HFF-Myc (cell line): Measurements from ENCODE around the gene GARIN1A.

Experiments used
- DNase-seq: peaks from one replicate; pipeline ENCODE4 v3.0.0-alpha.2; 2011; ENCODE audit warnings: low read depth; ENCODE audit errors: extremely low read depth
- H3K4me3 ChIP-seq: replicated peaks from 2 replicates; pipeline ENCODE4 v1.5.1; 2011; ENCODE audit warnings: low read depth, mild to moderate bottlenecking, control low read depth, low read length
- TF ChIP-seq, protein P1 (sequence below): IDR thresholded peaks from 2 replicates; pipeline ENCODE4 v1.5.1; 2012; ENCODE audit warnings: mild to moderate bottlenecking, low read depth, low read length, control low read depth; ENCODE audit errors: missing control alignments

GARIN1A gene

DNA sequence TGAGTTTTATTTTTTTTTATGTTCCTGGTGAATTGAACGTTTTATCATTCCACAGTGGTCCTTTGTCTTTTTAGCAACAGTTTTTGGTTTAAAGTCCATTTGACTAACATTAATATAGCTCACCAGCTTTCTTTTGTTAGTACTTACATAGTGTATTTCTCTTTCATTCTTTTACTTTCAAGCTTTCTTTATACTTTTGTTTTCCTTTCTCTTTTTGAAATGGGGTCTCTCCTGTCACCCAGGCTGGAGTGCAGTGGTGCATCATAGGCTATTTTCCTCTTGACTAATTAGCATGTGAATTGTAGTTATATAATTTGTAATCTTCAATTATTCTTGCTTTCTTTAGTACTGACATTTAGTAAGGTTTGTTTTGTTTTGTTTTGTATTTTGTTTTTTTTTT lies 27.8 kb downstream of the GARIN1A start:
- H3K4me3 ChIP-seq = no peak overlapping the region
- no peak for DNase-seq
- TF ChIP-seq, protein P1, sequence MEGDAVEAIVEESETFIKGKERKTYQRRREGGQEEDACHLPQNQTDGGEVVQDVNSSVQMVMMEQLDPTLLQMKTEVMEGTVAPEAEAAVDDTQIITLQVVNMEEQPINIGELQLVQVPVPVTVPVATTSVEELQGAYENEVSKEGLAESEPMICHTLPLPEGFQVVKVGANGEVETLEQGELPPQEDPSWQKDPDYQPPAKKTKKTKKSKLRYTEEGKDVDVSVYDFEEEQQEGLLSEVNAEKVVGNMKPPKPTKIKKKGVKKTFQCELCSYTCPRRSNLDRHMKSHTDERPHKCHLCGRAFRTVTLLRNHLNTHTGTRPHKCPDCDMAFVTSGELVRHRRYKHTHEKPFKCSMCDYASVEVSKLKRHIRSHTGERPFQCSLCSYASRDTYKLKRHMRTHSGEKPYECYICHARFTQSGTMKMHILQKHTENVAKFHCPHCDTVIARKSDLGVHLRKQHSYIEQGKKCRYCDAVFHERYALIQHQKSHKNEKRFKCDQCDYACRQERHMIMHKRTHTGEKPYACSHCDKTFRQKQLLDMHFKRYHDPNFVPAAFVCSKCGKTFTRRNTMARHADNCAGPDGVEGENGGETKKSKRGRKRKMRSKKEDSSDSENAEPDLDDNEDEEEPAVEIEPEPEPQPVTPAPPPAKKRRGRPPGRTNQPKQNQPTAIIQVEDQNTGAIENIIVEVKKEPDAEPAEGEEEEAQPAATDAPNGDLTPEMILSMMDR = no peak

DNA sequence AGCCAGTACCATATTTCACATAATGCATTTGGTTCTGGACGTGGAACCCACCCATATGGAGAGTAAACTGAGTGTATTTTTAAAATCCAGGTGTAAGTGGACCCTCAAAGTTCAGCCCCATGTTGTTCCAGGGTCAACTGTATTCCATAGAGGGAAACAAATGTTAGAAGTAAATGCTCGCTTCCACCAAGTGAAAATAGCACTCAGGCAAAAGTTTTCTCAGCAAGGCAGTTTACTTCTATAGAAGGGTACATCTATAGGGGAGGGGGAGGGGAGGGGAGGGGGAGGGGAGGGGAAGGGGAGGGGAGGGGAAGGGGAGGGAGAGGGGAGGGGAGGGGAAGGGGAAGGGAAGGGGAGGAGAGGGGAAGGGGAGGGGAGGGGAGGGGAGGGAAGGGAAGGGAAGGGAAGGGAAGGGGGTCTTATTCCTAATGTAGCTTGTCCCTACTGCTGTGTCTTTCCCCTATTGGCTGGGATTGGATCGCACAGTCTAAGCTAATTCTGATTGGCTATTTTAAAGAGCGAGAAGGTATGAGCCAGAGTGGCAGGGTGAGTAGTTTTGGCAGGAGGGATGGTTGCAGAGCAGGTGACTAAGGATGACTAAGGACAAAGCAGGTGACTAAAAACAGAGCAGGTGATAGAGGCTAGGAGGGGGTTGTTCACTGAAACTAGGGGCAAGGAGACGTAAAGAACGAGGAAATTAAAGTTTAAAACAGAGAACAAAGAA lies 29.1 kb downstream of the GARIN1A start:
- DNase-seq = no peak
- no peak overlapping the region for H3K4me3 ChIP-seq

DNA sequence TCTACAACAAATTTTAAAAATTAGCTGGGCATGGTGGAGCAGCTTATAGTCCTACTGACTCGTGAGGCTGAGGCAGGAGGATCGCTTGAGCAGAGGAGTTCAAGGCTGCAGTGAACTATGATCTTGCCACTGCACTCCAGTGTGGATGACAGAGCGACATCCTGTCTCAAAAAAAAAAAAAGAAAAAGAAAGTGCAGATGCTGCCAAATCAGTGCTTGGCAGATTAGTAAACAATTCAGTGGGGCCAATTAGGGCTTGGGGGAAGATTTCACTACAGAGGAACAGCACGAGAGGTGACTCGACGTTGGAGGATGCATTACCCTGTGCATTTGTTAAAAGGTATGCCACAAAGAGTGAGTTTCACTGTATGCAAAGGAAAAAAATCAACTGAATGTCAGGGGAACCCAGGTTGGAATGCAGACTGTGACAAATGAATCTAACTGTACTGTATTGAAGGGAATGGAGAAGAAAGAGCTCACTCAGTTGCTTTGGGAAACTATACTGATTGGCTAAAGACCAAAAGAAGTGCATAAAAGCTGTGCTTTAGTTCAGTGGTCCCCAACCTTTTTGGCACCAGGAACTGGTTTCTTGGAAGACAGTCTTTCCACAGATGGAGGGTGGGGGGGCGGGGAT lies 31.6 kb downstream of the GARIN1A start:
- DNase-seq = no peak
- TF ChIP-seq, protein P1 = no peak
- H3K4me3 ChIP-seq = no peak overlapping the region

More for the DNA sequence above, 29.1 kb downstream of the GARIN1A start:
- TF ChIP-seq, protein P1 = no peak

DNA sequence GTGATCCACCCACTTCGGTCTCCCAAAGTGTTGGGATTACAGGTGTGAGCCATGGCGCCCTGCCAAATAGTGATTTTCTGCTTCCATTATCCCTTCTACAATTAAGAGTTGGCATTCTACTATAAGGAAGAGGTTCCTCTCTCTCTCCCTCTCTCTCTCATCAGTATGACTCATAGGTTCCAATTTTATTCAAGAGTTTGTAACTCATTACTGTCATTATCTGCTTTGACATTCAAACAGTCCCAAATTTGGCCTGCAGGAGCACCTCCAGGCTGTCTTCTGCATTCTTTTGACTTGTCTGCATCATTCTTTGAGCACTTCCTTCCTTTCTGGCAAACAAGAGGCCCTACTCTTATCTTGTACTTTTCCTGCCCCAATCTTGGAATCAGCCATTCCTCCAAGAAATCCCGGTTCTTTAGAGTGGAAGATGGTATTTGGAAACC lies 33.8 kb downstream of the GARIN1A start:
- H3K4me3 ChIP-seq = no peak overlapping the region
- TF ChIP-seq, protein P1 = no peak
- DNase-seq = no peak

DNA sequence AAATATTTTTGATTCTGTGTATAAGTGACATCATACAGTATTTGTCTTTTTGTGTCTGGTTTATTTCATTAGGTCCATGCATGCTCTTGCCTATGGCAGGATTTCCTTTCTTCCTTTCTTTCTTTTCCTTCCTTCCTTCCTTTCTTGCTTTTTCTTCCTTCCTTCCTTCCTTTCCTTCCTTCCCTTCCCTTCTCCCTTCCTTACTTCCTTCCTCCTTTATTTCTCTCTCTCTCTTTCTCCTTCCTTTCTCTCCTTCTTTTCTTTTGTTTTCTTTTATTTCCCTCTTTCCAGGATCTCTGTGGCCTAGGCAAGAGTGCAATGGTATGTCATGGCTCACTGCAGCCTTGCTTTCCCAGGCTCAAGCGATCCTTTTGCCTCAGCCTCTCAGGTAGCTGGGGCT lies 35.7 kb downstream of the GARIN1A start:
- no peak for DNase-seq
- TF ChIP-seq, protein P1 = no peak
- no peak overlapping the region for H3K4me3 ChIP-seq

DNA sequence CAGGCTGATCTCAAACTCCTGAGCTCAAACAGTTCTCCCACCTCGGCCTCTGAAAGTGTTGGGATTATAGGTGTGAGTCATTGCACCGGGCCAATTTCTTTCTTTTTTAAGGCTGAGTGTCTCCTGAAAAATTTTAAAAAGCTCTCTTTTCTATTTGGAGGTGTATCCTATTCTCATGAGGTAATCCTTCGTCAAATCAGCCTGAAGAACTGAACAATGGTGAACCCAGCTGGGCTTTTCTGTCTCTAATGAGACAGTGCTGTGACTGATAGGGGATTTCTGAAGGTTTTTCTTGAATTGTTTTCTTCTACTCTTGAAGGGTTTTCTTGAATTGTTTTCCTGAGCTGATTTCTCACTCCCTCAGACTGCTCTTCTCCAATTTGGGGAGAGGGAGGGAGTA lies 36.1 kb downstream of the GARIN1A start:
- TF ChIP-seq, protein P1 = no peak
- no peak overlapping the region for H3K4me3 ChIP-seq
- DNase-seq = no peak
